Measurements from ENCODE around the gene EEF1B2. TPM values are rescaled to one million over a fixed set of nuclear protein-coding genes. Genes with fewer than 3 reads are reported as not detected.
"Not testable (repeated sequence)": the region's sequence is repeated elsewhere in the genome, so short reads cannot be mapped to it uniquely, and the experiment has no call there.

EEF1B2 gene
- 1,069 TPM for polyA plus RNA-seq (ENCODE audit: insufficient read length)

DNA sequence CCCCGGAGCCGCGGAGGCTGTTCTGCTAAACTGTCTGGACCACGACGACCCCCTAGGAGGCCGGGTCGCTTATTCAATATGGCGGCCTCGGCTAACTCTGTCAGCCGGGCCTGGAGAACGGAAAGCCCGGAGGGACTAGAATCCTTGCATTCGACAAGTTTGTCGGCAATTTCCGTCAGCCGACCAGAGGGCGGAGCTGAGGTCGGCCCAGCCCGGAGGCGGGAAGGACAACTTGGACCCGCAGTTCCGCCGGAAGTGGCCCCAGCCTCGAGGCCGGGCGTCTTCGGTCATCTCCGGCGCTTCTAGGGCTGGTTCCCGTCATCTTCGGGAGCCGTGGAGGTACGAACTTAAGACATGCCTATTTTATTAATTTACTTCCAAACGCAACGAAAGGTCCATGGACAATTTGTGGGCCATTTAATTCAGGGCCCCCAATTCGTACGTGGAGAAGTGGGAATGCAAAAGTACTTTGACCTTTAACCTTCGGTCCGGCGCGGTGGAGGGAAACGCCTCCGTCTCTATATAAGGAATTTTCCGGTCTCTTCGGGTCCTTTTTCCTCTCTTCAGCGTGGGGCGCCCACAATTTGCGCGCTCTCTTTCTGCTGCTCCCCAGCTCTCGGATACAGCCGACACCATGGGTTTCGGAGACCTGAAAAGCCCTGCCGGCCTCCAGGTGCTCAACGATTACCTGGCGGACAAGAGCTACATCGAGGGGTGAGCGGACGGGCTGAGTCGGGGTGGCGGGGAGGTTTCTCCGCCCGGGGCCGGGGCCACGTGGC, at the start of gene EEF1B2, which contains the start of gene NDUFS1:
TSS of gene EEF1B2 (plus strand) at position 550 of the 779 bp plus-strand sequence. CDS start at position 635, 85 bp downstream.
TSS of gene NDUFS1 (minus strand) at position 99 of the 779 bp plus-strand sequence. CDS start 5,766 bp downstream, outside the sequence.
- DNase-seq (ENCODE audit: low read depth) = peak; percentile 99

DNA sequence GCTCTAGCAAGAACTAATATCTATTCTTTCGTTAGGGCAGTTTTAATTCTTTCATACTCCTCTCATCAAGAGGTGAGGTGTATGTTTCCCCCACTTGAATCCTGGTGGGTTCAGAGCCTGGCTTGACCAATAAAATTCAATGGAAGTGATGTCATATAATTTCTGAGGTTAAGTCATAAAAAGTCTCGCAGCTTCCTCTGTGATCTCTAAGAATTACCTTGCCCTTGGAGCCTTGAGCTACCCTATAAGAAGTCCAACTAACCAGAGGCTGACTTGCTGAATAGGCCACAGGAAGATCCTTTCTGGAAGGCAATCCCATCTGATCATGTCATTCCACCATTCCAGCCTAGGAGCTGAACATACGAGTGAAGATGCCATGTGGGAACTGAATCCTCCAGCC, 47.6 kb upstream of the EEF1B2 start:
- DNase-seq (ENCODE audit: low read depth) = no peak

DNA sequence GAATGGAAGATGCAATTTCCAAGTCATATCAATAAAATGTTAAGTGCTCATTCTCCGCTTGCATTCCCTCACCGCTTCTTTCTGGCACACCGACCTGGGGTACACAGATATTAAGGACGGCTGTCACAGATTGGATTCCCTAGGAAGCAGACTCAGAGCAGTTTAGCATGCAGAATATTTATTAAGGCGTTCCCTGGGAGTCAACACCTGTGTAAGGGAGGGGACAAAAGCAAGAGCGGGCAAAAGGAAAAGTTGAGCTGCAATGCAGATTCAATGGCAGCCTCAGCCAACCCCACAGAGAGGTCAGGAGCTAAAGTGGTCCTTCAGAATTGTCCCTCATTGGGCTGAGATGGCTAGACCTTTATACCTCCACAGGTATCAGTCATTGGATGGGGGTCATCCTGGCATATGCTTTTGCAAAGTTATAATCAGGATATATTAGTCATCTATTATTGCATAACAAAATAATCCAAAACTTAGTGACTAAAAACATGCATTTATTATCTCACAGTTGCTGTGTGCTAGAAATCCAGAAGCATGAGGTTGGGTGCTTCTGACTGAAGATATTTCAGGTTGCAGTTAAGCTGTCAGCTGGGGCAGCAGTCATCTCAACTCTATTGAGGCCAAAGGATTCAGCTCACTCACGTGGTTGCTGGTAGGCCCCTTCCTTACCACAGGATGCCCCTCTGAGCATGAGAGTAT, 46.7 kb upstream of the EEF1B2 start:
- DNase-seq (ENCODE audit: low read depth) = no peak

DNA sequence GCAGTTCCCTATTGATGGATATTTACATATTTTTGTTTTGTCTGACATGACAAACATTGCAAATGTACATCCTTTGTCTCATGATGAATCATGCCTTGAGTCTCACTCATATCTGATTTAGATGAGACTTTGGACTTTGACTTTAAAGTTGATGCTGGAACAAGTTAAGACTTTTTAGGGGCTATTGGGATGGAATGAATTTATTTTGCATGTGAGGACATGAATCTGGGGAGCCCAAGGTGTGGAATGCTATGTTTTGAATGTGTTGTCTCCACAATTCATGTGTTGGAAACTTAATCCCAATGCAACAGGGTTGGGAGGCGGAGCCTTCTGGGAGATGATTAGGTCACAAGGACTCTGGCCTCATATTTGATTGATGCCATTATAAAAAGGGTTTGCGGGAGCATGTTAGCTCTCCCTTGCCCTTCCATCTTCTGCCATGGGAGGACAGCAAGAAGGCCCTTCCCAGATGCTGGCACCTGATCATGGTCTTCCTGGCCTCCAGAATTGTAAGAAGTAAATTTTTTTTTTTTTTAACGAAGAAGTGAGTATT, 44.6 kb upstream of the EEF1B2 start:
- no peak for DNase-seq (ENCODE audit: low read depth)

DNA sequence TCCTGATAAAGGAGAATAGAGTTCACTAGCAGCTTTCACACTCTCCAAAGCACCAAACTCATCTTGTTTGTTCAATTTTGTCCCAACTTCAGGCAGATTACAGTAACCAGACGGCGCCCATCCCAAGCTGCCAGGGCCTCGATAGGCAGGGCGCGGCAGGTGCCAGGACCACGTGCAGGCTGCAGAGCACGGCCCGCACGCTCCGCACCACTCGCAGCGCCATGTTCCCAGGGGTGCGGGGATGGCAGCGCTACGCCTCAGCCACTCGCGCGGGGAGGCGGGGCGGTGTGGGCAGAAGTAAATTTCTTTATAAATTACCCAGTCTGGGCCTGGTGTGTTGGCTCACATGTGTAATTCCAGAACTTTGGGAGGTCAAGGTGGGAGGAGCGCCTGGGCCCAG, 43.4 kb upstream of the EEF1B2 start:
- DNase-seq (ENCODE audit: low read depth) = no peak

DNA sequence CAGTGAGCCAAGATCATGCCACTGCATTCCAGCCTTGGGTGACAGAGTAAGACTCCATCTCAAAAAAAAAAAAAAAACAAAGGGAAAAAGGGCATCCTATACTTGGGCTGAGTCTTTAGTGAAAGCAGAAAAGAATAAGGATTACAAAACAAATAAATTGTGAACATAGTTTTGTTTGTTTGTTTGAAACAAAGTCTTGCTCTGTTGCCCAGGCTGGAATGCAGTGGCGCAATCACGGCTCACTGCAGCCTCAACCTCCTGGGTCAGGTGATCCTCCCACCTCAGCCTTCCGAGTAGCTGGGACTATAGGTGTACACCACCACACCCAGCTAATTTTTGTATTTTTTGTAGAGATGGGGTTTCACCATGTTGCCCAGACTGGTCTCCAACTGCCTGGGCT, 37.1 kb upstream of the EEF1B2 start:
- DNase-seq (ENCODE audit: low read depth) = not testable (repeated sequence)

DNA sequence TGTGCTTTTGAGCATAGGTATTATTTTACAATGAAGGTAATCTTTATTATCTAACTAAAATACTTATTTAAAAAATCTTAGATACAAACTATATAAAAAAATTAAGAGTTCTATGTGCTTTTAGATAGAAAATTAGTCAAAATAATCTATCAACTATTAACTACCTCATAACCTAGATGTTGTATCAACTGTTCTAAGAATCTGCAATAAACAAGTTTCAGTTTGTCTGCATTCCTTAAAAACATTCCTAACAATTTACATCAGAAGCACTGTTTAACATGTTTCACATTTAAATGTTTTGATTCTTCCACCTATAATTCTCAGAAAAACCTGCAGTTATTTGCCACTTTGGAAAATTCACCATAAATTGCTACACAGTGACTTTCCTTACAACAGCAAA, 33.8 kb upstream of the EEF1B2 start:
- DNase-seq (ENCODE audit: low read depth) = no peak

DNA sequence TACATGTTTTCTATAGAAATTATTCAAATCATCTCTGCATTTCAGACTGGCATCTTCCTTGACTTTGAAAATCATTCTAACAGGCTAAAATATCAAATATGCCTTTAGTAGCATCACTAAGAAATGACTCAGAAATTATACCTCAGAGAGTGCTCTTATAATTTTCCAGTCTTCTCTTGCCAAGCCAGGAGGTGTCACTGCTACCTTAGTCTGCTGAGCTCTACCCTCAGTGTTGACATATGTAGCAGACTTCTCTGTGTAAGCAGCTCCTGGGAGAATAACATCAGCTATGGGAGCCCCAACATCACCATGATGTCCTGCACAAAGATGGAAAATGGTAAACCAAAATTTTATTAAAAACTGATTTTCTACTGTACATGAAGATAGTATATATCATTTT, 32.0 kb upstream of the EEF1B2 start:
- no peak for DNase-seq (ENCODE audit: low read depth)

DNA sequence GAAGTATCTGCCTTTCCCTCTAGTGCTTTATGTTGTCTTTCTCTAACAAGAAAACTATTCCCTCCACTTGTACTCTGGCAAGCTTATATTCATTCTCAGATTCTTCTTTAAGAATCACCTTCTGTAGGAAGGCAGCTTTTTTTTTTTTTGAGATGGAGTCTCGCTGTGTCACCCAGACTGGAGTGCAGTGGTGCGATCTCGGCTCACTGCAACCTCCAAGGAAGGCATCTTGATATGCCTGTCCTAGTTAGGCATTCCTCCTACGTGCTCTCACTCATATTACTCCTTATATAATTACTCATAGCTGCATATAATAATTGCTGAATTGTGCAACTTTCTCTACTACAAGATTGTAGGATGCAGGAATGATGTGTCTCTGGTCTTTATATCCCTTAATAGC, 16.2 kb upstream of the EEF1B2 start:
- no peak for DNase-seq (ENCODE audit: low read depth)

DNA sequence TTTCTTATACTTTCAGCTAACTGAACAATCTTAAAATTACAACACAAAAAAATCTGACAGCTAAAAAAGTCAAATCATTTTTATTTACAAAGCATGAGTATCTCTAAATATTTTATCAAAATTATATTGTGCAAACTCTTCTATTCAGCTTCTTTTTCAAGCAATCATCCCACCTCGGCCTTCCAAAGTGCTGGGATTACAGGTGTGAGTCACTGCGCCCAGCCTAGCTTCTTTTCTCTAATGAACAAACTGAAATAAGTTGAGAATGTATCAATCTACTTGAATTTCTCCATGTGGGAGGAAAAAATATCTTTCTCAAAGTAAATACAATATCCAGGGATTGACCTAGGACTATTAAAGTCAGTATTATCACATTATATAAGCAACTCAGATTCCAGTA, 15.3 kb upstream of the EEF1B2 start:
- DNase-seq (ENCODE audit: low read depth) = no peak

DNA sequence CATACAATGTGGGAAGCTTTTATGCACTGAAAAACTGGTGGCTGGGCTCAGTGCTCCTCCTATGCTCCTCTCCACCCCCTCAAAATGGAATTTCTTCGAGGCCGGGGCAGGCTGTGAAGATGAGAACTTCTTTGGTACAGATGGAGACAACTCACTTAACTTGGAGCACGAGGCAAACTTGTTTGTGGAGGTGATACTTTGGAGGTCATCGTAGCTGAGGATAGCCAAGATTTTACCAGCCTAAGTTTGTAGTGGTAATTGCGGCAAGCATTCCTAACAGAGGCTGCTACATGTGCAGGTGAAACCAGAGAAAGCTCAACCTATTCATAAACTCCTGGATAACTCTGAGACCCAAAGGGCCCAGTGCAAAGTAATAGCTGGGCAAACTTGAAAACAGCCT, 14.0 kb upstream of the EEF1B2 start:
- no peak for DNase-seq (ENCODE audit: low read depth)

DNA sequence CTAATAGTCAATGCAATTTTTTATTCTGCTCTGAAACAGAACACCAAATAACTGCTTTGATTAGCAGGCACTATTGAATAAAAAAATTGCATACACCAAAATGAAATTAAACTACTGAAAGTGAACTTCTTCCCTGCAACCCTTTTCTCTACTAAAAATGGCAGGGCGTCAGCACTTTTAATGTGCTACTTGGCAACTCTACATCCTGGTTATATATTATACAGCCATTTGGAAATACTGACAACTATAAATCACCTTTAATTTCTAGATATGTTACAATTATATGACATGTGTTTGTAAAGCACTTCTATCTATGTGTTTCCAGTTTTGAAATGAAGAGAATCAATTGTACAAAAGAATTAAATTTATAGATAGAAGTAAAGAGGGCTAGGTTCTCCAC, 10.4 kb upstream of the EEF1B2 start:
- DNase-seq (ENCODE audit: low read depth) = no peak

DNA sequence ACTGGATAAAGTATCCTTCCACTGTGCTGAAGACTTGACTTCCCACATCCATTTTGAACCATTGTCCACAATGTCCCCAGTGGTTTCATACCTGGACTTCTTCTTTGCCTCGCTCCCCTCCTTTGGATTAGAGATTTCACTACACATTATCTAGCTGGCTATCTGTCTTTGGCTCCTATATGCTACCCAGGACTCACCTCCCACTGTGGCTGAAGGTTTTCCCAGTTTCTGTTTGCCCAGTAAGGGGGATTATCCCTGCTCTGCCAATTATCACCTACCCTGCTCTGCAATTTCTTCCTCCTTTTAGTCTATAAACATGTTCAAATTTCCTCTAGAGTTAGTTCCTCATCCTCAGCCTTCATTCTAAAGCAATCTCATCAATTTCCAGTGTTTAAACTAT, 9.5 kb upstream of the EEF1B2 start:
- no peak for DNase-seq (ENCODE audit: low read depth)

DNA sequence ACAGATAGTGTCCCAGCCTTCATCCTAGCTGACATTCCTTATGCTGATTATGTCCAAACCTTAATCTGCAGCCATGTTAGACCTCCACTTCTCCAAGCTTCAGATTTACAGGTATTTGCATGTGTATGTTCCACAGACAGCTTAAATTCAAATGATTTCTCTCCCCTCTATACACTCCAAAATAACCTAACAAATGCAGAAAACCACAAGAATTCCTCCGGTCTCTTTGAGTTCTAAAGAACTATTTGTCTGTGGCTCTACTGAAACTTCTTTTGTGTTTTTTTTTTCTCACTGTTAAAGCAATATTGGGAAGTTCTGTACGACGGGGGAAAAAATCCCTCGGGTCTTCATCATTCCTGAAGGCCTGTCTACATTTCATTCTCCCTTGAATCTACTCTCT, 9.1 kb upstream of the EEF1B2 start:
- no peak for DNase-seq (ENCODE audit: low read depth)

DNA sequence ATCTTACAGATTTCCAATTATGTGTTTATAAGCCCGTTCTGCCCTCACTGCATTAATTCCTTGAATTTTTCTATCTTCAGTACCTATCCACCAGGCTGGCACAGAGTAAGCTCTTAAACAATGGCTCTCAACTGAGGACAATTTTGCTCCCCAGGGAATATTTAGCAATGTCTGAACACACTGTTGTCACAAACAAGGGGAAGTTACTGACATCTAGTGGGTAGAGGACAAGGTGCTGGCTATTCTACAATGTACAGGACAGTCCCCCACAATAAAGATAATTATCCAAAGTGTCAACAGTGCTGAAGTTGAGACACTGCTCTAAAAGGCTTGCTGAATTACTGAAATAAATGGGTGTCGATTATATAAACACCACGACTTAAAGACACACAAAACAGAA, 5.5 kb upstream of the EEF1B2 start:
- no peak for DNase-seq (ENCODE audit: low read depth)

DNA sequence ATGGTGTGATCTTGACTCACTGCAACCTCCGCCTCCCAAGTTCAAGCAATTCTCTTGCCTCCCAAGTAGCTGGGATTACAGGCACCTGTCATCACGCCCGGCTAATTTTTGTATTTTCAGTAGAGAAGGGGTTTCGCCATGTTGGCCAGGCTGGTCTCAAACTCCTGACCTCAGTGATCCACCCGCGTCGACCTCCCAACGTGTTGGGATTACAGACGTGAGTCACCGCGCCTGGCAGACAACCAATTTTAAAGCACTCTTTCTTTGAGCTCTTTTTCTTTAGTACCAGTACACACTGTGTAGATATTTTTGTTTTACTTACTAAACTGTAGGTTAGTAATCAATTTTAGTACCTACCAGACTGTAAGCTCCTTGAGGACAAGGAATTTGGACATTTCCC, 2.7 kb upstream of the EEF1B2 start:
- DNase-seq (ENCODE audit: low read depth) = not testable (repeated sequence)

DNA sequence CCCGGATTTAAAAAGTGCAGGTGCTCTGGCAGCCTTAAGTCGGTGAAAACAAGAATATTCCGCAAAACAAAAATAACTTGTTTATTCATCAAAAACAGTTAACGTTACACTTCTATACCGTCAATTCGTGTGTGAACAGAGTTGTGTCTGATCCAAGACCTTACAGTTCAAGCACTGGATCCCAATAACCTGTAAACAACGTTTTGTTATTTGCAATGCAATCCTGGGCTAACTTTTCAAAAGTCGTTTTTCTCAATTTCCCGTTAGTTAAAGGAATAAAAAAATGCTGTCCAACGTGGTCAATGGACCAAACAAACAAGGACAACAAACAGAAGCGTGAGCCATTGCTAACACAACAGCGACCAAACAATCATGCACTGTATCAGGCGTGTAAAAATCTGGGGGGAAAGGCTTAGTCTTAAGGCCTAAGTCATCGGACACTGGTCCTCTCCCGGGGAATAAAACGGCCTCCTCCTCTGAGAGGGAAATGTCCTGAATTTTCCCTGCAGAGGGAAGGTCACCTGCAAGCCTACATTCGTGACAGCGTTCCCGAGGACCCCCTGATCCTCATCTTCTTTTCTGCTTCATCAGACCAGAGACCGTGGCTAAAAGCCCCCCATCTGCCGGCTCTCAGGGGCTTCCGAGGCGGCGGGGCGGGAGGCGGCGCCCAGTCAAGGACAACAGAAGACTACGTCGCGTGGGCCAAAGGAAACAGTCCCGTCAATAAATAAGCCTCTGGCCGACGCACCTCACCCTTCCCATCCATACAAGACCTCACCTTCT, 941 bp upstream of the EEF1B2 start:
- DNase-seq (ENCODE audit: low read depth) = no peak

DNA sequence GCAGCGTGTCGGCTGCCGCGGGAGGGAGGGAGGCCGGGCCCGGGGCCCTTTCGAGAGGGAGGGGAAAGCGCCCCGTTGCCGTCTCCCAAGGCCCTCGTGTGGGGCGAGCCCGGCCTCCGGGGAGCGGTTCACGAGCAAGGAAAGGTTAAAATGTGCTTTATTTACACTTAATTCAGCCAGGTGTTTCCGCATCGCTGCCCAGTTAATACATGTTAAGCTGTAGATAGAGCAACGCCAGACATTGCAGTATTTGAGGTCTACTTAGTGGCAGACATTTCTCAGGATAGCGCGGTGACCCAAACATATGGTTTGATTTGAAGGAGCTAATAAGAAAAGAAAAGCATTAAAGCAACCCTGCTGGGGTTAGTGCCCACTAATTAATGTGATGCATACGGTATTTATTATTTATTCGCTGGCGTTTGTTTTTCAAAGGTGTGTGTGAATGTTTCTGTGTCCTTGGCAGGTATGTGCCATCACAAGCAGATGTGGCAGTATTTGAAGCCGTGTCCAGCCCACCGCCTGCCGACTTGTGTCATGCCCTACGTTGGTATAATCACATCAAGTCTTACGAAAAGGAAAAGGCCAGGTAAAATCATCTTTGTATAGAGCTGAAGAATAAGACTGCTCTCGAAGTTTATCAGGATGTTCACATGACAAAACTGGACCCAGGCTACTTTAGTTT, 571 bp downstream of the EEF1B2 start:
- DNase-seq (ENCODE audit: low read depth) = no peak

DNA sequence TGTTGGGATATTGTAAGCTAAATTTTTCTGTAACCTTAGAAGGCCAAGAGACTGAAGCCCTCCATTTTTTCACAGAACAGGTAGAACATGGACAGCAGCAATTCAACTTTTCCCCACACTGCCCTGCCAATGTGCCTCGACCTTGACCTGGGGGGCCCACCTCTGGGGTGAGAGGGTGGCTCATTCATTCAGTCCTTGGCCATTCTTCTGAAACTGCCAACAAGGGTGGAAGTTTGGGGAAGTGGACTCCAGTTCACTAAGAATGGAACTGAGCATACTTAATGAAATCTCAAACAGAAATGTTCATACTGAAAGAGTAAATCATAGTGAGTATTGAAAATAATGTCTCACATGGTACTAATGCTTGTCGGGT, 1.1 kb downstream of the EEF1B2 start:
- no peak for DNase-seq (ENCODE audit: low read depth)

DNA sequence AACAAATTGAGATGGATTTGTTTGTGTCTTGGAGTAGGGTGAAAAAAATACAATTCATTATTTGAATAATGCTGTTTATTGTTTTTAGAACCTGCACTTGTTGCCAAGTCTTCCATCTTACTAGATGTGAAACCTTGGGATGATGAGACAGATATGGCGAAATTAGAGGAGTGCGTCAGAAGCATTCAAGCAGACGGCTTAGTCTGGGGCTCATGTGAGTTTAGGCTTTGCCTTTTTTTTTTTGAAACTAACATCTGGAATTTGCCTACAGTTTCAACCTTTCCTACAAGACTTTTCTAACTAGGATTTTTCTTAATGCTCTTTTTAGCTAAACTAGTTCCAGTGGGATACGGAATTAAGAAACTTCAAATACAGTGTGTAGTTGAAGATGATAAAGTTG, 2.7 kb downstream of the EEF1B2 start:
- not testable (repeated sequence) for DNase-seq (ENCODE audit: low read depth)

DNA sequence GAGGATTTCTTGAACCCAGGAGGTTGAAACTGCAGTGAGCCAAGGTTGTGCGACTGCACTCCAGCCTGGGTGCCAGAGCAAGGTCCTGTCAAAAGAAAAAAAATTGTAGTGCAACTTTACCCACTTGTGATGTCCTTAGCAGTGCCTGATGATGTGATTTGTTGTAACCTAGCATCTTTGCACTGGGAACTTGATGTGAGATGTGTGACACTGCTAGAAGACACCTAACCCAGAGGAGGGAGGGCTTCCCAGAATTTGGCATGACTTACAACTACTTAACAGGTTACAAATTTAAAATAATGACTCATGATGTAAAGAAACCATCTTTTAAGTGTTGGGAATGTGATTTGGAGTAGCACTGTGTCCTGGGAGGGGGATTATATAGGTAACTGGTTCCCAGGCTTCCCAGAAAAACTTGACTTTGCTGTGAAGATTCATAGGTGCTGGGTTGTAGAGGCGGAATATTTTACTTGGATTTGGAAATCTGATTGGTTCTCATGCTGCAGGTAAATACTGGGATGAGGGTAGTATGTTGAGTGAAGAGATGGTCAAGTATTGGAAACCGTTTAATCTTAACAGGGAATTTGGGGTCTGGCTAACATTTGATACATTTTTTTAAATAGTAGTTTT, 3.7 kb downstream of the EEF1B2 start:
- DNase-seq (ENCODE audit: low read depth) = no peak

Data from forelimb muscle (tissue), 1 donor.